GM20000 (cell line): Measurements from ENCODE around the gene MPP2.

Experiments
- DNase-seq: peaks from one replicate; pipeline ENCODE4 v3.0.0; 2012; ENCODE audit warnings: low spot score
- CTCF ChIP-seq: IDR thresholded peaks from 2 replicates; pipeline ENCODE4 v1.5.1; 2012; ENCODE audit warnings: mild to moderate bottlenecking, control low read depth; ENCODE audit errors: extremely low read depth, missing control alignments

The MPP2 gene

DNA sequence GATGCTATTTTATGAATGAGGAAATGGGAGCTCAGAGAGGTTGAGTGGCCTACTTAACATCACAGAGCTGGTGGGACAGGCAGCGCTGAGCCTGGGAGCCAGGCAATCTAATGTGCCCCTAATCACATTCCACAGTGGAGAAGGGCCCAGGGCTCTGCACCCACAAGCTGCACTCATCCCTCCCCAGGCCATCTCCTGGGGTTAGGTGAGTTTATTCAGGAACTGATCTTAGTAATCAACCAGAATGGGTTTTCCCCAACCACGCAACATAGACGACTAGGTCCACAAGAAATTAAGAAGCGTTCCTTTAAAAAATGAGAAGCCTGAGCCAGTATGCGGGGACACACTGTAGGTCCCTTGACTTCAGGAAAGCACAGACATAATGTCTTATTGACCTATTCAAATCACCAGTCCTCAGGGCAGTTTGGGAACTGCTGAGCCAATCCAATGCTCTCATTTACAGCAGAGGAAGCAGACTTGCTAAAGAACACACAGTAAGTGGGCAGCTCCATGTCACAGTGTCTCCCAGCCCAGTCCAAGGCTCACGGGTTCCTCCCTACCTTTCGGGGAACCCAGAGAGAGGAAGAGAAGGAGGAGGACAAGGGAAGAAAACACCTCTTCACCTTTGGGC is 76.7 kb downstream of the MPP2 start:
- no peak for TF ChIP-seq CTCF
- no peak for DNase-seq

GRCh38 chr17:43829738-43830137 is 77.6 kb downstream of the MPP2 start:
- DNase-seq: no peak
- no peak for TF ChIP-seq CTCF

DNA sequence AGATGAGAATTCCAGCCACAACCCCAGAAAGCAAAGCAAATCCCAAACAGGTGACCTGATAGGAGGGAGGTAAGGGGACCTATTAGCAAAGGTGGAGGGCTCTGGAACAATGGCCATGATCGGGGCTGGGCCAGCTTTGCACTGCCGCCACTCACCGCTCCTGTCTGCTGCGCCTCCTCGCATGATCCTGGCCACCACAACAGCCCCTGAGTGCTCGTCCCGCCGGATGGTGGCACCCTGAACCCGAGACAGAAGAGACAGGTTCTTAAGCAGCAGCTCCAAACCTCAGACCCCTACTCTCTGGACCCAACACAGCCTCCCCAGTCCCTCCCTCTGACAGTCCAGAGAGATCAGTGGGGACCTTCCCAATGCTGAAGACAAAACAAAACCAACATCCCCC is 79.7 kb downstream of the MPP2 start:
- no peak for DNase-seq
- TF ChIP-seq CTCF: no peak

- DNase-seq: no peak
- TF ChIP-seq CTCF: no peak
Observed at GRCh38 chr17:43826206-43826605, 81.1 kb downstream of the MPP2 start.

- DNase-seq: no peak
- TF ChIP-seq CTCF: no peak
Observed at GRCh38 chr17:43825567-43825966, 81.8 kb downstream of the MPP2 start.
